Measurements from ENCODE around the gene SELENOI. TPM values are rescaled to one million over a fixed set of nuclear protein-coding genes. Genes with fewer than 3 reads are reported as not detected.

The SELENOI gene
- total RNA-seq, 1 experiment from 2014 or later = 63.3 TPM

DNA sequence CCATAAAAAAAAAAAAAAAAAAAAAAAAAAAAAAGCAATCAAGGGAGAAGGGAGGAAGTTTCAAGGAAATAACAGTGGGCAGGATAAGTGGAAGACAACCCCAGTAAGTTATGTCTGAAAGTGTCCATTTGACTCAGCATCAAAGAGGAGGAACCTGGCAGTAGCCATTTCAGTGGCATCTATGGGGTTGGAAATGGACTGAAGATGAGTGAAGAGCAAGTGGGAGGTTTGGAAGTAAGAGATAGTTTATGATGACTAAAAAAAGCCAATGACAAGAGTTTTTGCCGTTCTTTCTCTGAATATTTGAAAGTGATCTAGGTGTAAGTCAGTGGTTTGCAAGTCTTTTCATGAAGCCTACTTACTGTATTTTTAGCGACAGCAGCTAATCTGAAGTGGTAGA is 9.2 kb upstream of the SELENOI start:
- Histone ChIP-seq H3K4me1 (ENCODE audit: control insufficient read depth in 1 of 2, insufficient read depth in 2 of 2, low read length in 2 of 2) (peaks cover 3 to 25% of the 10 kb centered on the region in 2 experiments; a peak in 2 of 4 replicates), H3K27ac (ENCODE audit: low read depth, low read length) (no peak overlapping the region), H3K9me2 (ENCODE audit: insufficient read depth) (no peaks in the 10 kb centered on the region), H3K4me3 (replicated peaks in 1 of 2; ENCODE audit: low read depth in 1 of 2, low read length in 2 of 2) (no peak overlapping the region), H3K36me3 (ENCODE audit: control insufficient read depth in 1 of 2, insufficient read depth in 2 of 2, low read length in 2 of 2) (no peaks in the 10 kb centered on the region), H3K4me2 (ENCODE audit: low read length) (peak overlapping the region; percentile 4; the same call in 1 of the 2 replicates), H2AFZ (ENCODE audit: low read depth, low read length, poor library complexity, severe bottlenecking) (no peak overlapping the region), H3K79me2 (ENCODE audit: insufficient read depth, low read length) (no peaks in the 10 kb centered on the region), H3K27me3 (ENCODE audit: insufficient read depth, low read length) (no peaks in the 10 kb centered on the region), H4K20me1 (ENCODE audit: insufficient read depth) (no peaks in the 10 kb centered on the region), H3K9ac (ENCODE audit: low read length) (no peak overlapping the region), H3K9me3 (ENCODE audit: control insufficient read depth in 1 of 2, insufficient read depth in 1 of 2, low read depth in 1 of 2, low read length in 2 of 2) (no peaks in the 10 kb centered on the region)
- BruUV-seq (replicated peaks) = no TSS peak
- ChIA-PET POLR2A (interaction anchor here (0.7 to 1.1 kb wide), 2 partner anchors 9 to 85 kb away, joined by 3 to 4 read pairs; partner anchors contain the start of gene SELENOI), RAD21 (ENCODE audit: low non-redundant PET in 1 of 2, low total read pairs in 2 of 2, uncharacterized antibody in 2 of 2, unreplicated experiment in 2 of 2) (no interaction called here), CTCF (no interaction called here)
- no peak for TF ChIP-seq JUND (IDR thresholded peaks at IDR 0.05)
- TF ChIP-seq SP1 (IDR thresholded peaks at IDR 0.05; ENCODE audit: low read depth) = no peak
- TF ChIP-seq EGR1 (IDR thresholded peaks at IDR 0.05; ENCODE audit: low read depth) = no peak
- no peak for TF ChIP-seq SRF (IDR thresholded peaks at IDR 0.05; ENCODE audit: low read depth)
- ATAC-seq (no peak), DNase-seq (ENCODE audit: low read depth, low spot score) (no peak)
- intact Hi-C loops (cut with micrococcal nuclease) = no loop called here

DNA sequence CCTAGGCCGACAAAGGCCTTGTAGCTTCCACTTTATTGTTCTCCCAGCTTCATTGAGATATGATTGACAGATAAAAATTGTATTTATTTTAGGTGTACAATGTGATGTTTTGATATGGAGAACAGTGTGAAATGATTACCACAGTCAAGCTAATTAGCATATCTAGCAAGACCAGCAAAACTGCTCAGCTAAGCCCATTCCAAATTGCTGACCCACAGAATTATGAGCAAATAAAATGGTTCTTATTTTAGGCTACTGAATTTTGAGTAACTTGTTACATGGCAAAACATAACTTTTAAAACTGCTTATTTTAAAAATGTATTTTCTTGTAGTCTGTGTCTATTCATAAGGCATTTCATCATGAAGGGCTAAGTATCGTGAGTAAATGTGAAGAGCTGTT is 8.6 kb upstream of the SELENOI start:
- ATAC-seq = no peak
- POLR2A ChIA-PET = interaction anchor here (1.1 kb wide), 1 partner anchor 8 kb away, joined by 3 read pairs; the partner anchor contains the start of gene SELENOI
- Histone ChIP-seq H3K9me2 (ENCODE audit: insufficient read depth) (no peaks in the 10 kb centered on the region), H3K9ac (ENCODE audit: low read length) (no peak overlapping the region), H3K79me2 (ENCODE audit: insufficient read depth, low read length) (no peaks in the 10 kb centered on the region), H4K20me1 (ENCODE audit: insufficient read depth) (no peaks in the 10 kb centered on the region), H2AFZ (ENCODE audit: low read depth, low read length, poor library complexity, severe bottlenecking) (no peak overlapping the region), H3K27ac (ENCODE audit: low read depth, low read length) (no peak overlapping the region), H3K4me3 (replicated peaks in 1 of 2; ENCODE audit: low read depth in 1 of 2, low read length in 2 of 2) (no peak overlapping the region), H3K27me3 (ENCODE audit: insufficient read depth, low read length) (no peaks in the 10 kb centered on the region), H3K4me2 (ENCODE audit: low read length) (no peak overlapping the region), H3K36me3 (ENCODE audit: control insufficient read depth in 1 of 2, insufficient read depth in 2 of 2, low read length in 2 of 2) (no peaks in the 10 kb centered on the region), H3K4me1 (ENCODE audit: control insufficient read depth in 1 of 2, insufficient read depth in 2 of 2, low read length in 2 of 2) (peaks cover 3 to 25% of the 10 kb centered on the region in 2 experiments; a peak in 2 of 4 replicates), H3K9me3 (ENCODE audit: control insufficient read depth in 1 of 2, insufficient read depth in 1 of 2, low read depth in 1 of 2, low read length in 2 of 2) (no peaks in the 10 kb centered on the region)
- DNase-seq (ENCODE audit: low read depth, low spot score) = no peak
- RAD21 ChIA-PET (ENCODE audit: low non-redundant PET in 1 of 2, low total read pairs in 2 of 2, uncharacterized antibody in 2 of 2, unreplicated experiment in 2 of 2) = no interaction called here
- no TSS peak for BruUV-seq (replicated peaks)
- no peak for TF ChIP-seq SP1 (IDR thresholded peaks at IDR 0.05; ENCODE audit: low read depth)
- no peak for TF ChIP-seq EZH2phosphoT487 (IDR thresholded peaks at IDR 0.05; ENCODE audit: borderline replicate concordance)
- TF ChIP-seq, protein P1, sequence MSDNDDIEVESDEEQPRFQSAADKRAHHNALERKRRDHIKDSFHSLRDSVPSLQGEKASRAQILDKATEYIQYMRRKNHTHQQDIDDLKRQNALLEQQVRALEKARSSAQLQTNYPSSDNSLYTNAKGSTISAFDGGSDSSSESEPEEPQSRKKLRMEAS (IDR thresholded peaks at IDR 0.05) = no peak
- intact Hi-C loops (cut with micrococcal nuclease) = no loop called here
- CTCF ChIA-PET = no interaction called here

Measured in HCT116 (cell line).